K562 (cell line): ENCODE measurements around the gene LZTFL1. TPM values are rescaled to one million over a fixed set of nuclear protein-coding genes. Genes with fewer than 3 reads are reported as not detected.

ENCODE experiments used
- PTBP1 ChIP-seq: fragments of 200-400 bp; formaldehyde crosslinking; IDR thresholded peaks from 2 replicates; pipeline ENCODE4 v1.6.1; 2017; ENCODE audit warnings: low read depth, low read length
- RBM17 ChIP-seq: fragments of 200-400 bp; formaldehyde crosslinking; IDR thresholded peaks from 2 replicates; pipeline ENCODE4 v1.6.1; 2017; ENCODE audit warnings: low read depth, mild to moderate bottlenecking, low read length, borderline replicate concordance
- STAT5B ChIP-seq: fragments of 250-450 bp; sonication (Bioruptor Pico); IDR thresholded peaks from 2 replicates; pipeline ENCODE4 v1.8.0; 2021; ENCODE audit warnings: mild to moderate bottlenecking, inconsistent platforms
- ZBED1 ChIP-seq: IDR thresholded peaks from 2 replicates; pipeline ENCODE4 v1.6.1; 2014
- ZC3H11A ChIP-seq: IDR thresholded peaks from 2 replicates; pipeline ENCODE4 v1.6.1; 2012; ENCODE audit warnings: low read depth, low read length, improper control_type of control experiment
- ZNF23 ChIP-seq: fragments of 250-450 bp; sonication (Bioruptor Pico); IDR thresholded peaks from 2 replicates; pipeline ENCODE4 v1.4.0; 2020; ENCODE audit warnings: mild to moderate bottlenecking
- ZNF436 ChIP-seq: fragments of 250-450, 450-650 bp; sonication (Bioruptor Pico); formaldehyde crosslinking; IDR thresholded peaks from 2 replicates; pipeline ENCODE4 v1.7.0; 2020; ENCODE audit warnings: mild to moderate bottlenecking
- ZNF76 ChIP-seq: fragments of 250-450 bp; sonication (Bioruptor Pico); IDR thresholded peaks from 2 replicates; pipeline ENCODE4 v1.4.0; 2020; ENCODE audit warnings: mild to moderate bottlenecking, moderate library complexity, borderline replicate concordance
- polyA plus RNA-seq, 8 experiments: library from polyadenylated mRNA; depleted of rRNA in 4 of 8; stranded (reverse) in 5 of 8; unstranded in 3 of 8; fragments of >200 nt; fragmentation: Nextera tagmentation in 2 of 8; fragmentation: Illumina TruSeq in 1 of 8; extraction: Ambion mirVana in 2 of 8; extraction: Trizol in 1 of 8; gene quantifications; 2 replicates each; pipeline versions ENCODE4 v1.2.1 to v1.2.3, GENCODE V29; 2011 to 2014; ENCODE audit warnings: inconsistent platforms in 1 of 8, missing spikeins in 1 of 8
- total RNA-seq, 7 experiments: library from RNA; depleted of rRNA in 6 of 7; stranded (reverse); fragments of >200 nt in 6 of 7; fragmentation: Illumina TruSeq in 2 of 7; extraction: Trizol in 2 of 7; gene quantifications; 2 replicates each; pipeline versions ENCODE4 v1.2.1 to v1.2.3, GENCODE V29; 2011 to 2021; ENCODE audit warnings: low replicate concordance in 1 of 7
- TF ChIP-seq, protein P1 (sequence below): fragments of 200-400 bp; formaldehyde crosslinking; IDR thresholded peaks from 2 replicates; pipeline ENCODE4 v1.6.1; 2017; ENCODE audit warnings: mild to moderate bottlenecking, low read depth, low read length, moderate library complexity
- TF ChIP-seq, protein P2 (sequence below): fragments of 200-800 bp; sonication (Bioruptor generic); IDR thresholded peaks from 2 replicates; pipeline ENCODE4 v1.6.1; 2017; ENCODE audit warnings: missing genetic modification characterization, missing compliant biosample characterization
- TF ChIP-seq, protein P3 (sequence below): sonication (generic); formaldehyde crosslinking; IDR thresholded peaks from 2 replicates; pipeline ENCODE4 v1.8.1; 2023; ENCODE audit warnings: mild to moderate bottlenecking, missing genetic modification reagents
- TF ChIP-seq, protein P4 (sequence below), 2 experiments: fragments of 450-650 bp; IDR thresholded peaks; 2 replicates each; pipeline ENCODE4 v1.6.1; 2016
- TF ChIP-seq, protein P5 (sequence below): fragments of 250-450 bp; sonication (Bioruptor Pico); IDR thresholded peaks from 2 replicates; pipeline ENCODE4 v1.8.0; 2022; ENCODE audit warnings: moderate library complexity, mild to moderate bottlenecking, inconsistent platforms

Gene LZTFL1
- total and polyA plus RNA-seq, 9 of the 15 experiments (the other 6 are each of a cell fraction or from before 2014, with no cell fraction given) = 10.7 to 33.7 (median 15.3) TPM

DNA sequence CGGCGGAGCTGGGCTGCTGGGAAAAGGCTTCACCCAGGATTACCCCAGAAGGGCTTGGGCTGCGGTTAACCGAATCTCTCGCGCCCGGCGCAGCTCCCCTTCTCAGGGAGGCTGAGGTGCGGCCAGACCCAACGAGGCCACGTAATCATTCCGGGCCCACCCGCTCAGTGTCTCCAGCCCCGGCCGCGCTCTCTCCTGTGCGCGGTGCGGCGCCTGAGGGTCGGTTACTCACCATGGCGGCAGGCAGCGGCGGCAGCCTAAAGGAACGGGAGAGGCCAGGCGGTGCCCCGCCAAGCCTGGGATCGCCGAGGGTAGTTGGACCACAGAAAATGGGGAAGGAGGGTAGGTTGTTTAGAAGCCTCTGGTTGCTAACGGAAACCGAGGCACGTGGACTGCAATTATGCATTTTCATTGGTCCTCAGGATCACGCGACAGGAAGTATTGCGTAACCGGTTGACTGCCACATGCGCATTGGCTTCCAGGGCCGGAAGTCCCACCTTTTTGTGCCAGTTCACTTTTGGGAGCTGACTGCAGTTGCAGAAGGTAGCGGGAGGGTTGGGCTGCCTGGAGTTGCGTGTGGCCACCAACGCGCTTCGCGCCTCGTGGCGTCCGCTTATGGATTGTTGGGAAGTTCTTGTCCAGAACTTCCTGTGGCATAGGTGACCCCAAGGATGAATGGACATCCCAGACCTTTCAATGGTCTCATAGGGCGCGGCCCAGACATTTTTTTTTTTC, at the start of gene LZTFL1 (continued):
- TF ChIP-seq, protein P1, sequence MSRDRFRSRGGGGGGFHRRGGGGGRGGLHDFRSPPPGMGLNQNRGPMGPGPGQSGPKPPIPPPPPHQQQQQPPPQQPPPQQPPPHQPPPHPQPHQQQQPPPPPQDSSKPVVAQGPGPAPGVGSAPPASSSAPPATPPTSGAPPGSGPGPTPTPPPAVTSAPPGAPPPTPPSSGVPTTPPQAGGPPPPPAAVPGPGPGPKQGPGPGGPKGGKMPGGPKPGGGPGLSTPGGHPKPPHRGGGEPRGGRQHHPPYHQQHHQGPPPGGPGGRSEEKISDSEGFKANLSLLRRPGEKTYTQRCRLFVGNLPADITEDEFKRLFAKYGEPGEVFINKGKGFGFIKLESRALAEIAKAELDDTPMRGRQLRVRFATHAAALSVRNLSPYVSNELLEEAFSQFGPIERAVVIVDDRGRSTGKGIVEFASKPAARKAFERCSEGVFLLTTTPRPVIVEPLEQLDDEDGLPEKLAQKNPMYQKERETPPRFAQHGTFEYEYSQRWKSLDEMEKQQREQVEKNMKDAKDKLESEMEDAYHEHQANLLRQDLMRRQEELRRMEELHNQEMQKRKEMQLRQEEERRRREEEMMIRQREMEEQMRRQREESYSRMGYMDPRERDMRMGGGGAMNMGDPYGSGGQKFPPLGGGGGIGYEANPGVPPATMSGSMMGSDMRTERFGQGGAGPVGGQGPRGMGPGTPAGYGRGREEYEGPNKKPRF = no peak
- TF ChIP-seq RBM17 (no peak), PTBP1 (no peak), ZNF76 (CRISPR knock-in tag) (peak; percentile 31; the same call in 1 of the 2 replicates), ZNF436 (CRISPR knock-in tag) (no peak), ZBED1 (no peak), STAT5B (CRISPR knock-in tag) (no peak), ZNF23 (no peak), ZC3H11A (peak; percentile 59; the same call in 1 of the 2 replicates)
- TF ChIP-seq, protein P2, sequence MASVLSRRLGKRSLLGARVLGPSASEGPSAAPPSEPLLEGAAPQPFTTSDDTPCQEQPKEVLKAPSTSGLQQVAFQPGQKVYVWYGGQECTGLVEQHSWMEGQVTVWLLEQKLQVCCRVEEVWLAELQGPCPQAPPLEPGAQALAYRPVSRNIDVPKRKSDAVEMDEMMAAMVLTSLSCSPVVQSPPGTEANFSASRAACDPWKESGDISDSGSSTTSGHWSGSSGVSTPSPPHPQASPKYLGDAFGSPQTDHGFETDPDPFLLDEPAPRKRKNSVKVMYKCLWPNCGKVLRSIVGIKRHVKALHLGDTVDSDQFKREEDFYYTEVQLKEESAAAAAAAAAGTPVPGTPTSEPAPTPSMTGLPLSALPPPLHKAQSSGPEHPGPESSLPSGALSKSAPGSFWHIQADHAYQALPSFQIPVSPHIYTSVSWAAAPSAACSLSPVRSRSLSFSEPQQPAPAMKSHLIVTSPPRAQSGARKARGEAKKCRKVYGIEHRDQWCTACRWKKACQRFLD (CRISPR knock-in tag) = no peak
- TF ChIP-seq, protein P3, sequence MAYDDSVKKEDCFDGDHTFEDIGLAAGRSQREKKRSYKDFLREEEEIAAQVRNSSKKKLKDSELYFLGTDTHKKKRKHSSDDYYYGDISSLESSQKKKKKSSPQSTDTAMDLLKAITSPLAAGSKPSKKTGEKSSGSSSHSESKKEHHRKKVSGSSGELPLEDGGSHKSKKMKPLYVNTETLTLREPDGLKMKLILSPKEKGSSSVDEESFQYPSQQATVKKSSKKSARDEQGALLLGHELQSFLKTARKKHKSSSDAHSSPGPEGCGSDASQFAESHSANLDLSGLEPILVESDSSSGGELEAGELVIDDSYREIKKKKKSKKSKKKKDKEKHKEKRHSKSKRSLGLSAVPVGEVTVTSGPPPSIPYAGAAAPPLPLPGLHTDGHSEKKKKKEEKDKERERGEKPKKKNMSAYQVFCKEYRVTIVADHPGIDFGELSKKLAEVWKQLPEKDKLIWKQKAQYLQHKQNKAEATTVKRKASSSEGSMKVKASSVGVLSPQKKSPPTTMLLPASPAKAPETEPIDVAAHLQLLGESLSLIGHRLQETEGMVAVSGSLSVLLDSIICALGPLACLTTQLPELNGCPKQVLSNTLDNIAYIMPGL (CRISPR knock-in tag) = peak; percentile 25; the same call in 1 of the 2 replicates
- TF ChIP-seq, protein P4, sequence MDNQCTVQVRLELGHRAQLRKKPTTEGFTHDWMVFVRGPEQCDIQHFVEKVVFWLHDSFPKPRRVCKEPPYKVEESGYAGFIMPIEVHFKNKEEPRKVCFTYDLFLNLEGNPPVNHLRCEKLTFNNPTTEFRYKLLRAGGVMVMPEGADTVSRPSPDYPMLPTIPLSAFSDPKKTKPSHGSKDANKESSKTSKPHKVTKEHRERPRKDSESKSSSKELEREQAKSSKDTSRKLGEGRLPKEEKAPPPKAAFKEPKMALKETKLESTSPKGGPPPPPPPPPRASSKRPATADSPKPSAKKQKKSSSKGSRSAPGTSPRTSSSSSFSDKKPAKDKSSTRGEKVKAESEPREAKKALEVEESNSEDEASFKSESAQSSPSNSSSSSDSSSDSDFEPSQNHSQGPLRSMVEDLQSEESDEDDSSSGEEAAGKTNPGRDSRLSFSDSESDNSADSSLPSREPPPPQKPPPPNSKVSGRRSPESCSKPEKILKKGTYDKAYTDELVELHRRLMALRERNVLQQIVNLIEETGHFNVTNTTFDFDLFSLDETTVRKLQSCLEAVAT (IDR thresholded peaks at IDR 0.05) = no peak
- TF ChIP-seq, protein P5, sequence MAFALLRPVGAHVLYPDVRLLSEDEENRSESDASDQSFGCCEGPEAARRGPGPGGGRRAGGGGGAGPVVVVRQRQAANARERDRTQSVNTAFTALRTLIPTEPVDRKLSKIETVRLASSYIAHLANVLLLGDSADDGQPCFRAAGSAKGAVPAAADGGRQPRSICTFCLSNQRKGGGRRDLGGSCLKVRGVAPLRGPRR = no peak
